GM23338 (cell line): Measurements from ENCODE around the gene ZDHHC4. TPM values are rescaled to one million over a fixed set of nuclear protein-coding genes. Genes with fewer than 3 reads are reported as not detected.
A peak's percentile ranks its signal among the peaks of the same experiment; 100 is the strongest.

Source experiments
- ATAC-seq: fragments of 200-7000 bp; cut with Tn5 transposase; 3 replicates; pipeline ENCODE4 v1.9.1; 2020
- DNase-seq: peaks from one replicate; pipeline ENCODE4 v3.0.0-alpha.2; 2015; ENCODE audit warnings: low spot score
- H2AFZ ChIP-seq: fragments of 200-600 bp; sonication (generic); 2 replicates; pipeline ENCODE4 v1.8.0; 2016; ENCODE audit warnings: antibody characterized with exemption, mild to moderate bottlenecking, moderate library complexity
- H3F3A ChIP-seq: fragments of 200-600 bp; sonication (generic); replicated peaks from 2 replicates; pipeline ENCODE4 v1.8.0; 2017; ENCODE audit warnings: antibody characterized with exemption, mixed run types, low read depth
- H3K27ac ChIP-seq: fragments of 200-600 bp; sonication (generic); 2 replicates; pipeline ENCODE4 v1.6.1; 2016; ENCODE audit warnings: low read depth
- H3K27me3 ChIP-seq: fragments of 200-600 bp; sonication (generic); 2 replicates; pipeline ENCODE4 v1.8.0; 2016; ENCODE audit warnings: mild to moderate bottlenecking, mixed run types, moderate library complexity; ENCODE audit not compliant: insufficient read depth
- H3K36me3 ChIP-seq: fragments of 200-600 bp; sonication (generic); 2 replicates; pipeline ENCODE4 v1.8.0; 2016; ENCODE audit warnings: mild to moderate bottlenecking; ENCODE audit not compliant: insufficient read depth
- H3K4me1 ChIP-seq: fragments of 200-600 bp; sonication (generic); 2 replicates; pipeline ENCODE4 v1.8.0; 2016; ENCODE audit warnings: mild to moderate bottlenecking, moderate library complexity; ENCODE audit not compliant: insufficient read depth
- H3K4me2 ChIP-seq: fragments of 200-600 bp; sonication (generic); 2 replicates; pipeline ENCODE4 v1.7.1; 2017; ENCODE audit warnings: mixed run types
- H3K4me3 ChIP-seq: fragments of 200-600 bp; sonication (generic); 2 replicates; pipeline ENCODE4 v1.6.1; 2016; ENCODE audit warnings: mixed run types
- H3K79me2 ChIP-seq: fragments of 200-600 bp; sonication (generic); replicated peaks from 2 replicates; pipeline ENCODE4 v1.8.0; 2017; ENCODE audit warnings: mild to moderate bottlenecking; ENCODE audit not compliant: insufficient read depth
- H3K9me2 ChIP-seq: fragments of 200-600 bp; sonication (generic); 2 replicates; pipeline ENCODE4 v1.8.0; 2017; ENCODE audit not compliant: insufficient read depth
- H4K20me1 ChIP-seq: fragments of 200-600 bp; sonication (generic); replicated peaks from 2 replicates; pipeline ENCODE4 v1.8.0; 2017; ENCODE audit warnings: mild to moderate bottlenecking; ENCODE audit not compliant: insufficient read depth
- H3K27ac Mint-ChIP-seq: 2 replicates; pipeline ENCODE4 v1.8.0; 2020; ENCODE audit warnings: inconsistent platforms, mild to moderate bottlenecking, moderate library complexity, mixed read lengths
- H3K27me3 Mint-ChIP-seq: 3 replicates; pipeline ENCODE4 v1.8.0; 2022; ENCODE audit warnings: low read depth, mild to moderate bottlenecking, moderate library complexity, mixed read lengths, inconsistent platforms; ENCODE audit not compliant: insufficient read depth, poor library complexity
- H3K36me3 Mint-ChIP-seq: 3 replicates; pipeline ENCODE4 v1.8.0; 2021; ENCODE audit warnings: low read depth, mild to moderate bottlenecking, inconsistent platforms, moderate library complexity, mixed read lengths
- H3K4me1 Mint-ChIP-seq: 3 replicates; pipeline ENCODE4 v1.8.0; 2020; ENCODE audit warnings: mild to moderate bottlenecking, inconsistent platforms, mixed read lengths
- H3K4me3 Mint-ChIP-seq: 3 replicates; pipeline ENCODE4 v1.8.0; 2021; ENCODE audit warnings: moderate library complexity, mild to moderate bottlenecking, inconsistent platforms, mixed read lengths
- H3K9me3 Mint-ChIP-seq: 3 replicates; pipeline ENCODE4 v1.8.0; 2020; ENCODE audit warnings: moderate library complexity, mild to moderate bottlenecking, inconsistent platforms, mixed read lengths
- CREB1 ChIP-seq: fragments of 250-450 bp; sonication (Bioruptor Pico); IDR thresholded peaks from 2 replicates; pipeline ENCODE4 v1.5.0; 2020; ENCODE audit warnings: low read depth, mild to moderate bottlenecking, moderate library complexity
- CTCF ChIP-seq, 2 experiments: fragments of 200-600 bp in 1 of 2; sonication (generic) in 1 of 2; conservative IDR thresholded peaks; 2 replicates each; pipeline versions ENCODE4 v1.5.1 to v1.6.1; 2016 to 2017; ENCODE audit warnings: antibody characterized with exemption in 2 of 2, low read depth in 2 of 2, mild to moderate bottlenecking in 2 of 2, moderate library complexity in 1 of 2
- ETS1 ChIP-seq: IDR thresholded peaks from 2 replicates; pipeline ENCODE4 v1.6.1; 2016; ENCODE audit warnings: antibody characterized with exemption
- EZH2 ChIP-seq: fragments of 200-600 bp; sonication (generic); IDR thresholded peaks from one replicate; pipeline ENCODE4 v1.8.0; 2017; ENCODE audit warnings: antibody characterized with exemption, mild to moderate bottlenecking, low read depth; ENCODE audit not compliant: unreplicated experiment
- EZH2phosphoT487 ChIP-seq: fragments of 200-600 bp; sonication (generic); IDR thresholded peaks from one replicate; pipeline ENCODE4 v1.8.1; 2018; ENCODE audit warnings: antibody characterized with exemption; ENCODE audit not compliant: unreplicated experiment
- JUNB ChIP-seq: IDR thresholded peaks from one replicate; pipeline ENCODE4 v1.6.1; 2016; ENCODE audit warnings: antibody characterized with exemption; ENCODE audit not compliant: unreplicated experiment
- NANOG ChIP-seq: IDR thresholded peaks from 2 replicates; pipeline ENCODE4 v1.6.1; 2016; ENCODE audit warnings: antibody characterized with exemption, borderline replicate concordance
- POLR2AphosphoS5 ChIP-seq: IDR thresholded peaks from 2 replicates; pipeline ENCODE4 v1.6.1; 2016; ENCODE audit warnings: antibody characterized with exemption, low read depth
- REST ChIP-seq: IDR thresholded peaks from one replicate; pipeline ENCODE4 v1.6.1; 2018; ENCODE audit warnings: antibody characterized with exemption; ENCODE audit not compliant: unreplicated experiment
- STAT1 ChIP-seq: IDR thresholded peaks from one replicate; pipeline ENCODE4 v1.6.1; 2016; ENCODE audit warnings: antibody characterized with exemption; ENCODE audit not compliant: unreplicated experiment
- ZNF114 ChIP-seq: fragments of 250-450 bp; sonication (Bioruptor Pico); IDR thresholded peaks from 2 replicates; pipeline ENCODE4 v1.5.0; 2020; ENCODE audit warnings: mild to moderate bottlenecking, moderate library complexity
- ZNF331 ChIP-seq: fragments of 250-450 bp; sonication (Bioruptor Pico); IDR thresholded peaks from 2 replicates; pipeline ENCODE4 v1.5.0; 2020; ENCODE audit warnings: low read depth, mild to moderate bottlenecking, moderate library complexity
- ZNF462 ChIP-seq: fragments of 250-450 bp; sonication (Bioruptor Pico); IDR thresholded peaks from 2 replicates; pipeline ENCODE4 v1.5.0; 2020; ENCODE audit warnings: mild to moderate bottlenecking, moderate library complexity
- polyA plus RNA-seq: library from polyadenylated mRNA; unstranded; fragments of >200 nt; fragmentation: Nextera tagmentation; extraction: Ambion mirVana; gene quantifications from 2 replicates; pipeline ENCODE4 v1.2.1, GENCODE V29; 2016
- total RNA-seq: library from RNA; depleted of rRNA; stranded (reverse); fragments of >200 nt; shearing (Covaris generic); gene quantifications from 2 replicates; pipeline ENCODE4 v1.2.3, GENCODE V29; 2014

Gene ZDHHC4
- total and polyA plus RNA-seq, 2 experiments from 2014 or later = 31.2 to 58.9 TPM

GRCh38 chr7:6608081-6608480 is 30.8 kb downstream of the ZDHHC4 start:
- DNase-seq = peak; percentile 29
- no peak overlapping the region for H3K4me3 ChIP-seq
- H2AFZ ChIP-seq = no peak overlapping the region
- Mint-ChIP-seq H3K36me3 (peaks cover 23% of the 10 kb centered on the region), H3K9me3 (no peaks in the 10 kb centered on the region; the same call in 2 of the 3 replicates), H3K4me1 (no peaks in the 10 kb centered on the region; the same call in 2 of the 3 replicates), H3K27ac (no peak overlapping the region), H3K27me3 (peaks cover 11% of the 10 kb centered on the region), H3K4me3 (no peak overlapping the region)
- no peaks in the 10 kb centered on the region for H3K36me3 ChIP-seq
- H3K4me1 ChIP-seq = no peaks in the 10 kb centered on the region
- no peaks in the 10 kb centered on the region for H3K9me2 ChIP-seq
- ATAC-seq = peak; percentile 34
- H3K4me2 ChIP-seq = no peak overlapping the region
- H4K20me1 ChIP-seq = no peaks in the 10 kb centered on the region
- no peak overlapping the region for H3K27ac ChIP-seq
- no peaks in the 10 kb centered on the region for H3K27me3 ChIP-seq
- no peaks in the 10 kb centered on the region for H3F3A ChIP-seq
- no peaks in the 10 kb centered on the region for H3K79me2 ChIP-seq
- TF ChIP-seq CTCF (conservative IDR thresholded peaks at IDR 0.05; ENCODE audit: low read depth in 2 of 2) (no peak), JUNB (no peak), REST (no peak), EZH2phosphoT487 (no peak), EZH2 (no peak), CREB1 (CRISPR knock-in tag) (no peak), ZNF462 (CRISPR knock-in tag) (no peak), POLR2AphosphoS5 (no peak), ETS1 (no peak), ZNF331 (CRISPR knock-in tag) (no peak), NANOG (no peak), ZNF114 (no peak), STAT1 (no peak)
